Measurements from ENCODE around the gene ASB6.

ASB6 gene, protein sequence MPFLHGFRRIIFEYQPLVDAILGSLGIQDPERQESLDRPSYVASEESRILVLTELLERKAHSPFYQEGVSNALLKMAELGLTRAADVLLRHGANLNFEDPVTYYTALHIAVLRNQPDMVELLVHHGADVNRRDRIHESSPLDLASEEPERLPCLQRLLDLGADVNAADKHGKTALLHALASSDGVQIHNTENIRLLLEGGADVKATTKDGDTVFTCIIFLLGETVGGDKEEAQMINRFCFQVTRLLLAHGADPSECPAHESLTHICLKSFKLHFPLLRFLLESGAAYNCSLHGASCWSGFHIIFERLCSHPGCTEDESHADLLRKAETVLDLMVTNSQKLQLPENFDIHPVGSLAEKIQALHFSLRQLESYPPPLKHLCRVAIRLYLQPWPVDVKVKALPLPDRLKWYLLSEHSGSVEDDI

DNA sequence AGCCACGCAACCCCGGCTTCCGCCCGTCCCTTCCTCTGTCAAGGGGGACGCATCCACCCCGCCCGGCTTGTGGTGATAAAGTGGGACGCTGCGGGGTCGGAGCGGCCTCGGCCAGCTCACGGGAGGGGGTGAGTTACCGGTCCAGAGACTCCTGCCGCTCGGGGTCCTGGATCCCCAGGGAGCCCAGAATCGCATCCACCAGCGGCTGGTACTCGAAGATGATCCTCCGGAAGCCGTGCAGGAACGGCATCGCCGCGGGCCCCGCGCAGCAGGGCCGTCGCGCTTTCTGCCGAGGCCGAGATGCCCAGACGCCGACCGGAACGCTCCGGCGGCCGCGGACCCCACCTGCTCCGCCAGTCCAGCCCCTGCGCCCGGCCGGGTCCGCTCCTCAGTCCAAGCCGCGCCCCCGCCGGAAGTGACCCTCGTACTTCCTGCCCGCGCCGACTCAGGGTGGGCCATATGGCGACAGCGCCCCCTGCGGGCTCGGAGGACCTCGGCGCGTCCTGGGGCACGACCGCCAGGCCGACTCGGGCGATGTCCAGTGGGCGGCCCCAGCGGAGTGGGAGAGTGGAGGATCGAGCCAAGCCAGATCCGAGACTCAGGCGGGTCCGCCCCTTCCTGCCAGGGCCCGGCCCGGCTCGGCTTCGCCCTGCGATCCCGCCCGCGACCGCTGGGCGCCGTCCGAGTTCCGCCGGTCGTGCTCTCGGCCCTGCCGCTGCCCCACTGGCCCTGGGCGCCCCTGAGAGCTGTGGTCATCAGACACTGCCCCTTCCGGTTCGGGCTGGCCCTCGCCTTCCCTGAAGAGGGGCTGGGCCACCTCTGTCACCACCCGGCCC, at the start of gene ASB6:
Gene ASB6, minus strand, starts transcription at position 402 of the 836 bp plus-strand sequence. Its CDS starts 152 bp downstream, at position 250.
- in situ Hi-C loops (cut with MboI; ENCODE audit: low sequenced_read_pairs): loop anchor here (5.0 kb wide), 1 partner anchor 140 kb away; no protein-coding TSS in a partner anchor

DNA sequence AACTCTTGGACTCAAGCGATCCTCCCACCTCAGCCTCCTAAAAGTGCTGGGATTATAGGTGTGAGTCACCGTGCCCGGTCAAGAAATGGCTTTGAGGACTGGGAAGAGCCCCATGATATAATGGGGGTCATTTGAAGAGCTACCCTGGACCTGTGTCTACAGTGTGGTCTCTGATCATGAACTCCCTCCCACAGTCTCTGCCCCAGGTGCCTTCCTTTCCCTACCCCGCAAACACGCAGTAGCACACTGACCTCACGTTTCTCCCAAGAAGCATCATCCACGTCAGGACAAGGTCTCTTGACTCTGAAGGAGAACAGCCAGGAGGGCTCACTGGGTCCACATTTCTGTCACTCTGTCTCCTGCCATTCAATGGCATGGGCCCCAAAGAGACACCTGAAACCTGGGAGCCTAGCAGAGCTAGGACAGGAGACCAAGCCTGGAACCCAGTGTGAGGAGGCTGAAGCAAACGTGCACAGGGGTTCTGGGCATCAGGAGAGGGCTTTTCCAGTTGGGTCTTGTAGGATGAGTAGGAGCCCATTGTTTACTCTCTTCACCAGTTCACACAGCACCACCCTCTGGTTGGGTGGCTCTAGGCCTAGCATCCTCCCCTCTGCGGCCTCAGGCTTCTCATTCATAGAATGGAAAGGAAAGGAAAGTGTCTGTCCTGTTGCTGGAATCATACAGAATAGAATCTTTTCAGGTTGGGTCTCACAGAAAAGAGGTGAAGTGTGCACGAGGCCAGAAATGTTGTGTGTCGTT, 46.5 kb upstream of the ASB6 start:
- in situ Hi-C loops (cut with MboI; ENCODE audit: low sequenced_read_pairs): no loop called here

DNA sequence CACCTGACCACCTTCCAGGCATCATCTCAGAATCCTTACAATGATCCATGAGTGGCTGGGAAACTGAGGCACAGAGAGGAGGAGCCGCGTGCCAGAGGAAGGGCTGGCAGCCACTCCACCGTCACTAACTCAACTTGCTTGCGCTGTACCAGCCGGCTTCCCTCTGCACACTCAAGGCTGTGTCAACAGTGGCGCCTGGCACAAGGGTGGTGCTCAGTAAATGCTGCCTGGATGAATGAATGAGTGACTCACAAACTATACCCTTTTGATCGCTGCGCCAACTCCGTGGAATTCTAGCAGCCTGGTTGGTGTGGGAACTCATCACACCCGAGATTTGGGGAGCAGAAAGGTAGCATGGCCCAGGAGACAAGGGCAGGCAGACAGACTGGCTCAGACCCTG, 45.4 kb upstream of the ASB6 start:
- in situ Hi-C loops (cut with MboI; ENCODE audit: low sequenced_read_pairs): no loop called here

DNA sequence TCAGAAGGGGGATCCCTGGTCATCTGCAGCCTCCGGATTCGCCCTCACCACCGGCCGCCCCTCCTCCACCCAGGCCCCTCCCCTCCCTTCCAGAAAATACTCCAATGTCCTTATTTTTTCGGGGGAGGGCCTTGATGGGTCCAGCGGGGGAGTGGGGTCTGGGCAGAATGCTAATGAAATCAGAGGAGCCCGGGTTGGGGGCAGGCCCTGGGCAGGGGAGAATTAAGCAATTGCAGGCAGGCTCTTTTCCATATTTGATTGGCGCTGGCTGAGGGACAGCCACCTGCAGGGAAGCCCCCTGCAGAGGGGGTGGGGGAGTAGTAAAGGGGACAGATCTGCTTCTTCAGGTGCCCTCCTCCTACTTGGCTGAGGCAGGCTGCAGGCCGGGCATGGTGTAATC, 44.8 kb upstream of the ASB6 start:
- in situ Hi-C loops (cut with MboI; ENCODE audit: low sequenced_read_pairs): no loop called here

DNA sequence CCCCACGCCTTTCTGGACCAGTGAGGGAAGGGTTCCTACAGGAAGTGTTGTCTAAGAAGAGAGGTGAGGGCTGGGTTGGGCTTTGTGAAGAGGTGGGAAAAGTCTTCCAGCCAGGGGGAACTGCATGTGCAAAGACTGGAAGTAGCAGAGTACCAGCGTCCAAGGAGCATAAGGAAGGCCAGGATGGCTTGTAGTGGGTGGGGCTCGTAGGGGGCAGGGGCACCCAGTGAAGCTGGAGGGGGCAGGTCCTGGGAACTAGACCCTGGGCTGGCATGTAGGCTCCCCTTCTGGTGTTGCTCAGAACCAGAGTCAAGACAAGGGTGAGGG, 43.9 kb upstream of the ASB6 start:
- in situ Hi-C loops (cut with MboI; ENCODE audit: low sequenced_read_pairs): no loop called here

DNA sequence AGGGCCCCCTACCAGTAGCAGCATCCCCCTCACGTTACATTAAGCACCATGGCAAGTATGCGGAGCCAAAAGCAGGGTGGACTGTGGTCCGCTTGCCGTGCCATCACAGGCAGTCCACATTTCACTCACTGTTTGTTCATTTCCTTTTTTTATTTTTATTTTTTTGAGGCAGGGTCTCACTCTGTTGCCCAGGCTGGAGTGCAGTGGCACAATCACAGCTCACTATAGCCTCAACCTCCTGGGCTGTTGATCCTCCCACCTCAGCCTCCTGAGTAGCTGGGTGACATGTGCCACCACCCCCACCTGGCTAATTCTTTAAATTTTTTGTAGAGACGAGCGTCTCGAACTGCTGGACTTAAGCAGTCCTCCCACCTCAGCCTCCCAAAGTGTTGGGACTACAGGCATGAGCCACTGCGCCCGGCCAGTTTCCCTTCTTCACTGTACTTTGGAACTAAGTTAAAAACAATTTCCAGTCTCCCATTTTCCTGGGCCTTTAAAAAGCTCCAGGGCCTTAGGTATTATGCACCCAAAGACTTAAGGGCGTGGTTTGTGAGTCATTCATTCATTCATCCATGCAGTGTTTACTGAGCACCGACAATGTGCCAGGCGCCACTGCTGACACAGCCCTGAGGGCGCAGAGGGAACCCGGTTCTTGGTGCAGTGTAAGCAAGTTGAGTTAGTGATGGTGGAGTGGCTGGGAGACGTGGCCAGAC, 43.4 kb upstream of the ASB6 start:
- in situ Hi-C loops (cut with MboI; ENCODE audit: low sequenced_read_pairs): no loop called here

DNA sequence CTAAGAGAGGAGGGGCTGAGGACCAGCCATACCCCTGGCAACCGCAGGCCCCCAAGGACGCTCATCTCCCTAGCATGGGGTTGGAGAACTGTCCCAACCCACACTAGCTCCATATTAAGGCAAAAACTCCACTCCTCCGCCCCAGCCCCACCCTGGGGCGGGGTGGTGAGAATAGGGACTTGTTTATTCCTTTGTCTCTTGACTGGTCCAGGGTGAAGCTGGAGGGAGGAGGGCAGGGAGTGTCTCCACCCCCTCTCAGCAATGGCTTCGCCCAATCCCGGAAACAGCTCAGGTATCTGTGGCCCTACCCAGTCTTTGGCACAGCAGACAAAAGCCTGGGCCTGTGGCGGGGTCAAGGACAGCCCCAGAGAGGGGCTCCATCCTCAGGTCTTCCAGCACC, 40.4 kb upstream of the ASB6 start:
- in situ Hi-C loops (cut with MboI; ENCODE audit: low sequenced_read_pairs): no loop called here

DNA sequence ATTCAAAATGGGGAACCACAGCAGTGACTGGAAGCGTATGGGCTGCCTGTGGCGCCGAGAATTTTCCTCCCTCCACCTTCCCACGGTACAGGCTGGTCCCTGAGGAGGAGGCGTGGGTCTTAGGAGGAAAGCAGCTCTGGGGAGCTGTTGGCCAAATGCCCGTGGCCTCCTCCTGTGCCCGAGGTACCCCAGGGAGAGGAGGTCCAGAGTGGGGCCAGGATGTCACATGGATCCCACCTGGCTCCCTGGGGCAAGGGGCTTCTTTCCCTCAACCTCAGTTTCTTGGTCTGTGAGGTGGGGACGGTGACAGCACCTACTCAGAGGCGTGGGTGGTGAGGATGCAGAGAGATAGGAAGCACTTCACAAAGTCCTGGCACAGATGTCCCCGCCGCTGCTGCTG, 40.0 kb upstream of the ASB6 start:
- in situ Hi-C loops (cut with MboI; ENCODE audit: low sequenced_read_pairs): no loop called here

DNA sequence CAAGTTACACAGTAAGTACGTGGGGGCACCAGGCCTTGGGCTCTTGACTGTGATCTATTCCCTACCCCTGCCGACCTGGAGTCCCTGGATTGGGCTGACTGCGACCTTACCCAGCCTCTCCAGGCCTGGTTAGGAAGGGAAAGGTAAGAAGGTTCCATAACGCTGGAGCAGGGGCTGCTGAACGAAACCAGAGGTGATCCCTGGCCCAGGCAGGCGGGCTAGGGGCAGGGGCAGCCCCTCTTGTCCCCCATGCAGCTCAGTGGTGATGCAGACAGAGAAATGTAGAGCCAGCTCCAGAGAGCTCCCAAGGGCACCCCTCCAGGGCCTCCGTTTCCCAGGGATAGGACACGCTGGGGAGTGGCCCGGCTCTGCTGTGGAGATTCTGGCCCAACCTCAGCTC, 37.6 kb upstream of the ASB6 start:
- in situ Hi-C loops (cut with MboI; ENCODE audit: low sequenced_read_pairs): no loop called here

DNA sequence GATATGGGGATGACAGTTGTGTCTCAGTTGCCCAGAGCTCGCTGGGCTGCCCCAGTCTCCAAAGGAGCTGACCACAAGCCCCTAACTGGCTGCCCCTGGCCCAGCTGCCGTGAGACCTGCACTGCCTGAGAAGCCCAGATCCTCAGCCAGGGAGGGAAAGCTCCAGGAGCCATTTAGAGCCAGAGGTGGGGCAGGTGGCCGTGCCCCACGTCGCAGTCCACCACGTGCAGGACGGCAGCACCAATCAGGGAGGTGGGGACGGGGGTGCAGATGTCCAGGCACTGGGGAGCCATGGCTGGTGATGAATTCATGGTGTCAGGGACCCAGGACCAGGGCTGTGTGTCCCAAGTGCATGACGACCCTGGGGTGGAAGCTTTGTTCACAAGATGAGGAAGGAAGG, 36.9 kb upstream of the ASB6 start:
- in situ Hi-C loops (cut with MboI; ENCODE audit: low sequenced_read_pairs): no loop called here

DNA sequence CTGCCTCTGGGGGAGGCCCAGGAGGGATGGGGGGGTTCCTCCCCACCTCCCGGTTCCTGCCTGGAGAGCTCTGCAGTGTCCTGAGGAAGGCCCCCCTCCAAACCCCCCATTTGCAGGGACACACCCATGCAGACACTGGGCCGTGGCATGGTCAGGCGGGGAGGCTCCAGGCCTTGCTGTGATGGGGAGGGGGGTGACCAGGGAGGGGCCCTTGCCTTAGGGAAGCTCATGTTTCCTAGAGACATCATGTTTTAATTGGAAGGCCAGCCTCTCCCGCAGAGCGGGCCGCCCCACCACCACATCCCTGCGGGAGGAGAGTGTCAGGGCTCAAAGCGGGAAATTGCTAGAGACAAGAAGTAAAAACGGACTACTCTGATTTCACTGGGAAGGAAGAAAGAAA, 35.5 kb upstream of the ASB6 start:
- in situ Hi-C loops (cut with MboI; ENCODE audit: low sequenced_read_pairs): no loop called here

DNA sequence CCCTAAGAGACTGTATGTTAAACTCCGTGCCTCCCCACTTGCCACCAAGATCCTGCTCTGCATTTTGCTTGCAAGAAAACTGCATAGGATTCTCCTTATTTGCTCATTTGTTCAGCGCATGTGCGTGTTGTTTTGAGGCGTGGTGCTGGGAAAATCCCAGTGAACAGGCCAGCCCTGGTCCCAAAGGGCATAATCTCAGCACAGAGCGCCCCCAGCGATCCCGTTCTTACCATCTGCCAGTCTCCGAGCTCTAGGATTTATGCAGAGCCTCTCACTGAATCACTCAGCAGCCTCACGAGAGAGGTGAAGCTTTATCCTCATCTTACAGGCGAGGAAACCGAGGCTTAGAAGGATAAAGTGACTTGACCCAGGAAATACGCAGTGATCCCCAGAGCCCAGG, 35.0 kb upstream of the ASB6 start:
- in situ Hi-C loops (cut with MboI; ENCODE audit: low sequenced_read_pairs): no loop called here

DNA sequence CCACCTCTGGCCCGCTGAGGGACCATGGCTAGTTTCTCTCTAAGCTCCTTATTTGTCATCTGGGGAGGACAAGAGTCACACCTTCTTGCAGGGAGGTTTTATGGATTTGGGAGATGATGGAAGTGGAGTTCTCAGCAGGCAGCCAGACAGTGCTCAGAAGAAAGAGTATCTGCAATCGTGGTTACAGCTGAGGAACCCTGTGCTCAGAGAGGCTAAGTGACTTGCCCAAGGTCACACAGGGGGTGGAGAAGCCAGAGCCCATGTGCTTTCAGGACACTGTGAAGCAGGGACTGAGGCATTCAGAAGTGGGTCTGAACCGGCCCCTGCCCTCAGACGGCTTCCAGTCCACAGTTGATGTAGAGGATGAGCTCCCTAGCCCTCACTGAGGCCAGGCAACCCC, 34.3 kb upstream of the ASB6 start:
- in situ Hi-C loops (cut with MboI; ENCODE audit: low sequenced_read_pairs): no loop called here

DNA sequence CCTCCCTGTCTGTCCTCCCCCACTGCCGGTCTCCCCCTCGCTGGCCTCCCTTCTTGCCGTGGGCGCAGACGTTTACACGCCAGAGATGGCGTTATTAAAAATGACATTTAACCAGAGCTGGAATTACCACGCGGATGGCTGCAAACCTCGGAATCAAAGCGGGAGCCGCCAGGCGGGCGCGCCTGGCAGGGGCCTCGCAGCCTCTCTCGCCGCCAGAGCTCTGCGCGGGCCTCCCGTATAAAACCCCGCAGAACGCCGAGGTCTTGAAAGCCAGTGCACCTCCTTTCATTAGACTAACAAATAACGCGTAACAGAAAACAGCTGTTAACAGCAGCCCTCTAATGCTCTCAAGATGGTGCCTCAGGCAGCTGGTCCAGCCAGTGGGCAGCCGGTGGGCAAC, 33.7 kb upstream of the ASB6 start:
- in situ Hi-C loops (cut with MboI; ENCODE audit: low sequenced_read_pairs): no loop called here

DNA sequence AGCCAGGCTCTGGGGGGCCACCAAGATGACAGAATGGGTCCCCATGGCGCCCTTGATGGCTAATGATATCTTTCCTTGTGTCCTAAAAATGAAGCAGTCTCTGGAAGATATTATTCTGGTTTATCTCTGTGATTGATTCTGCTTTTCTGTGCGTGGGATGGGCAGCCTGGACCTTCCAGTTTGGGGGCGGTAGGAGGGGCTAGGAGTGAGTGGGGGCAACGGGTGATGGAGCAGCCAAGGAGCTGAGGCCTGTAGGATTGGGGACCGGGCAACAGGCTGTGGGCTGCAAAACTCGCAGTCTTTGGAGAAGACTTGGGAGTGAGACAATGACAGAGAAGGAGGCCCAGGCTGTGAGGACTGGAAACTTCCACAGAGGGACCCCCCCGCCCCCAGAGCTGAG, 32.3 kb upstream of the ASB6 start:
- in situ Hi-C loops (cut with MboI; ENCODE audit: low sequenced_read_pairs): no loop called here

DNA sequence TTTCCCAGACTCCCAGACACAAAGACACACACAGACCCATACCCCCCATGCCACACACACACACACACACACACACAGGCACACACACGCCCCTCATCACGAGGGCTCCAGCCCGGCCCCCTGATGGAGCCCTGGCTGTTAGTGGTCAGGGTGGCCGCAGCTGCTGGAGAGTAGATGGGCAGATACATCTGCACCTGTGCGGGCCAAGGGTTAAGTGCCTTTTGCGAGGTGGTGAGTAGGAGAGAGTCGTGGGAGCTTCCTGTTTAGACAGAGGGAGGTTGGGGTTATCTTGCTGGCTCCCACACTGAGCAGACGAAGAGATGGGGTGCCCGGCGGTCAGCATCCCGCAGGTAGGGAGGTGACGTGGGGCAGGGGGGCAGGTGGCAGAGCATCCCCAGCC, 31.7 kb upstream of the ASB6 start:
- in situ Hi-C loops (cut with MboI; ENCODE audit: low sequenced_read_pairs): no loop called here

DNA sequence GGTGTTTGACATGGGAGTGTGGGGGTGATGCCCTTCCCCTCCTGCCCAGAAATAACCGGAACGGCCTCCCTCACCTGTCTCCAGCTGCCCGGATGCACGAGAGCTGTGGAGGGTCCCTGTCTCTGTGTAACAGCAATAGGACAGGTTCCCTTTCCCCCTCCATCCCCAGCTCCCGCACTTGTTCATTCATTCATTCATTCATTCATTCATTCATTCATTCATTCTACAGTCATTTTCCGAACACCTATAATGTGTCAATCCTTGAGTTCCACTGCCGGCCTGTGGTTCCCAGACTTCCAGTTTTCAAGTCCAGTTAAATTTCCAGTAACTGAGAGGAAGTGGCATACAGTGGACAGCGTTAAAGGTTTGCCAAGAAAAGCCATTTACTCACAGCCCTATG, 30.8 kb upstream of the ASB6 start:
- in situ Hi-C loops (cut with MboI; ENCODE audit: low sequenced_read_pairs): no loop called here

DNA sequence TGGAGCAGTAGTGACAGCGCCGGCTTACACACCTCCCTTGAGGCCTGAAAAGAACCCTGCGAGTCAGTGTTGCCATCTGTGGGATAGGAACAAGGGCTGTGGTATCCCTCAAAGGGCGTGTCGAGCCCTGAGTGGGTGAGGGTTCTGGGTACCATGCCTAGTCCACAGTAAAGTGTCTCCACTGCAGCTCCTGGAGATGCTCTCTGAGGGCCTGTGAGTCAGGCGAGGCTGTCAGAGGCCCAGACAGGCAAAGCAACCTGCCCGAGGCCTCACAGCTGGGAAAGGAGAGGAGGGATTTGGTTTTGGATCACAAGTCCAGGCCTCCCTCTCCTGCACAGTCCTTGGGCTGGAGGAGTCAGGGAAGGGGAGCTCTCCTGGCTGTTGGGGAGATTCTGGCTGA, 29.6 kb upstream of the ASB6 start:
- in situ Hi-C loops (cut with MboI; ENCODE audit: low sequenced_read_pairs): no loop called here

DNA sequence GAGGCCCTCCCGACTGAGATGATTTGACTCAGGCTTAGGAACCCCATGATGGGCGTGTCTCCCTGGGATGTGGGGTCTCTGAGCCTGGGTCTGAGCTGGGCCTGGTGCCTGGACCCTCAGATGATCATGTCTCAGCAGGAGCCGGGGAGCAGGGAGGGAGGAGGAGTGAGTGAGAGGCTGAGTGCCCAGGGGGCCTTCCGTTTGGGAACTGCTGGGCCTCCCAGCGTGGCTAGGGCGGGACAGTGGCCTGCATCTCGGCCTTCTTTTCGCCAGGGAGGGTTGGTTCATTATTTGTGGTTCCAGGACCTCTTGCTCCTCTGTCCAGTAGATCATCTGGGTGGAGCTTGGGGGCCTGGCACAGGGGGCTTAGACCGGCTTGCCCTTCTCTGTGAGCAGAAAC, 29.1 kb upstream of the ASB6 start:
- in situ Hi-C loops (cut with MboI; ENCODE audit: low sequenced_read_pairs): no loop called here

DNA sequence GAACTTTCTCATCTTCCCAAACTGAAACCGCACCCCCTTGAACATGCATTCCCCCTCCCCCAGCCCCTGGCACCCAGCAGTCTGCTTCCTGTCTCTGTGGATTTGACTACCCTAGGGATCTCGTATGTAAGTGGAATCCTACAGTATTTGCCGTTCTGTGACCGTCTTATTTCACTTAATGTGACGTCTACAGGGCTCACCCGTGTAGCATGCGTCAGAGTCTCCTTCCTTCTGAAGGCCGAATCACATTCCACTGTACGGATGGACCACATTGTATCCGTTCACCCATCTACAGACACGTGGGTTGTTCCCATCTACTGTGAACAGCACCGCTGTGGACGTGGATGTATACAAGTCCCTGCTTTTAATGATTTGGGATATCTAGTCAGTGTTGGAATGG, 28.0 kb upstream of the ASB6 start:
- in situ Hi-C loops (cut with MboI; ENCODE audit: low sequenced_read_pairs): no loop called here

DNA sequence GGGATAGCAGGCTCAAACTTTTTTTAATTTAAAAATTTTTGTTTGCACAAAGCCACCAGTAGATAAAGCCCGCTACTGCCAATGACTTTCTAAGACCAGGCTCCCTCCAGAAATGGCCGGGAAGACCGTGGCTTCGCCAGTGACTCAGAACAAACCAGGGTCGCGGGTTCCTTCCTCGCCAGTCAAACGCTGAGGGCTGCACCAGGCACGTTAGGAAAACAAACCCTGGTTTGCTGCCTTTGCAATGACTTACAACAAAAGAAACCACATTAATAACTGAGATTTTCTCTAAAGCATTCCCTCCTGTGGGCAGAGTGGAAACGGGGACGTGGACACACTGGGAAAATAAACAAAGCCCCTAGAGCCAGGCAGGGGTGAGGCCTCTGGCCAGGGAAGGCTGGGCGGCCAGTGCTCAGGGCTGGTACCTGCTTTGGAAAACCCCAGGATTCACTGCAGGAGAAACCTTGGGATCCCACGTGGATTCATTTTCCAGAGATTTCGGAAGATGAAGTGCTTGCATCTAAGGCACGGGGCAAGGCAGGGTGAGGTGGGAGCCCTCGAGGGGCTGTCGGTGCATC, 27.3 kb upstream of the ASB6 start:
- in situ Hi-C loops (cut with MboI; ENCODE audit: low sequenced_read_pairs): no loop called here
